Epithelial cell of prostate (primary cell): ENCODE measurements around the gene TMEM205.
"Not testable (repeated sequence)": the region's sequence is repeated elsewhere in the genome, so short reads cannot be mapped to it uniquely, and the experiment has no call there.

Source experiments
- DNase-seq: peaks from one replicate; pipeline ENCODE4 v3.0.0-alpha.2; 2011; ENCODE audit warnings: low read depth, low spot score
- H3K27ac ChIP-seq: fragments of 450-650 bp; 2 replicates; pipeline ENCODE4 v1.5.1; 2017; ENCODE audit warnings: mild to moderate bottlenecking

Gene TMEM205

GRCh38 chr19:11346104-11346940 is at the start of gene TMEM205, which contains the start of gene CCDC159:
Gene TMEM205, minus strand, starts transcription at chr19:11346268. Its CDS starts 649 bp downstream, at chr19:11345619.
Gene CCDC159, plus strand, starts transcription at chr19:11346519. Its CDS starts 88 bp downstream, at chr19:11346607.
- H3K27ac ChIP-seq: peak within 1 kb of the TSS; percentile 53
- peak; percentile 95 for DNase-seq

DNA sequence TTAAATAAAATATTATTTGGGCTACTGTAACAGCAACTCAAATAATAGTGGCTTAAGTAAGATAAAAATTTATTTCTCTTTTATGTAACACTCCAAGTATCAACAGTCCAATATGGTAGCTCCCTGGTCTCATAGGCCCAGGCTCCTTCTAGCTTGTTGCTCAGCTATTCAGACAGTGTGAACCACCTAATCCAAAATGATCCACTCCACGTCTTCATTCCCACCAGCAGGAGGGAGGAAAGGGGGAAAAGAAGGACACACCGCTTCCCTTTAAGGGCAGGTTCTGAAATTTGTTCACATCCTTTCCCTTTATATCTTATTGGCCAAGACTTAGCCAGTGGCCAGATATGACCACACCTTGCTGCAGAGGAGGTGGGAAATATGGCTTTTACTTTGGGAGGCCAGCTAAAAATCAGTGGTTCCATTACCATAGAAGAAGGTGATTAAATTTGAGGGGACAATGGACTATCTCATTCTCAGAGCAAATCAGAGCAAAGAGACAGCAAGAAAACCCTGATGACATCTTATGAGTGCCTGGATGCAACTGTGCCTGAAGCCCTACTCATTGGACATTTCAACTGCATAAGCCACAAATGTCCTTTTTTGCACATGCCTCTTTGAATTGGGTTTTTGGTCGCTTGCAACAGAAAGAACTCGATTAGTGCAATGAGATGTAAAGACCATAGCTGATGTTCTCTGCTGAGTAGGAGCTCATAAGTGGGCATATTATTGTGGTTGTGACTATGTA is 45.0 kb upstream of the TMEM205 start:
- DNase-seq: no peak
- no peak overlapping the region for H3K27ac ChIP-seq

DNA sequence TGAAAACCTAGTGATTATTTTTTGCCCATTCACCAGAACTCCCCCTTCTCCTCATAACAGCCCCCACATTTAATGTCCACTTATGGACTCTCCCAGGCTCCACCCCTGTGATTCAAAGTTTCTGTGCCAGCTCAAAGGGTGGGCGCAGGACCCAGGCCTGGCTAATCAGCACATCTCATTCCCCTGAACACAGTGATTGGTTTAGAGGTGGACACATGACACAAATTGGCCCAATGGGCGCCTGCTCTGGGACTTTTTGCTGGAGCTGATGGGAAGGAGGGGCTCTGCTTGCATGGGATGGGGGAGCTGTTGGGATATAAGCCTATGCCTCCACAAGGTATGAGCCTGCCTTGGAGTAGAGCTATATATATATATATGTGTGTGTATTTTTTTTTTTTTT is 44.3 kb upstream of the TMEM205 start:
- DNase-seq: no peak
- H3K27ac ChIP-seq: no peak overlapping the region

DNA sequence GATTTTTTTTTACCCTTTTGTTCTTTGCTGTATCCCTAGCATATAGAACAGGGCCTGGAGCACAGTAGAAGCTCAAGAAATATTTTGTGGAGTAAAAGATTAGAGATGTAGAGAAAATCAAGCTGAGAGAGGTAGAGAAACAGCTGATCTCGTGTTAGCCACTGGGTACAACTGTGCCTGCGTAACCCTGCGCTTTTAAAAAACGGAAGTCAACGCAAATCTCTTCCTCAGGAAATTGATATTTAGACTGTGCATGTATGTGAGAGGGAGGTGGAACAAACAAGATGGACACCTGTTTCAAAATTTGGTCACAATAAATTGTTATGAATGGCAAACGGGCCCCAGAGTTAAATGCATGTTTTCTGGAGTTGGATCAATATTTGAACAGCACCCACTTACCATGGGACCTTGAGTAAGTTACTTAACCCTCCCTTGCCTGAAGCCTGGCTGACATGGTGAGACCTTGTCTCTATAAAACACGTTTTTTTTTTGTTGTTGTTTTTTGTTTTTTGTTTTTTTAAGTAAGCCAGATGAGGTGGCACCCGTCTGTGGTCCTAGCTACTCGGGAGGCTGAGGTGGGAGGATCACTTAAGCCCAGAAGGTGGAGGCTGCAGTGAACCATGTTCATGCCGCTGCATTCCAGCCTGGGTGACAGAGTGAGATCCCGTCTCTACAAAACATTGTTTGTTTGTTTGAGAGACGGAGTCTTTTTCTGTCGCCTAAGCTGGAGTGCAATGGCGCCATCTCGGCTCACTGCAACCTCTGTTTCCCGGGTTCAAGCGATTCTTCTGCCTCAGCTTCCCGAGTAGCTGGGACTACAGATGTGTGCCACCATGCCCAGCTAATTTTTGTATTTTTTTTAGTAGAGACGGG is 41.3 kb upstream of the TMEM205 start:
- DNase-seq: no peak
- no peak overlapping the region for H3K27ac ChIP-seq

DNA sequence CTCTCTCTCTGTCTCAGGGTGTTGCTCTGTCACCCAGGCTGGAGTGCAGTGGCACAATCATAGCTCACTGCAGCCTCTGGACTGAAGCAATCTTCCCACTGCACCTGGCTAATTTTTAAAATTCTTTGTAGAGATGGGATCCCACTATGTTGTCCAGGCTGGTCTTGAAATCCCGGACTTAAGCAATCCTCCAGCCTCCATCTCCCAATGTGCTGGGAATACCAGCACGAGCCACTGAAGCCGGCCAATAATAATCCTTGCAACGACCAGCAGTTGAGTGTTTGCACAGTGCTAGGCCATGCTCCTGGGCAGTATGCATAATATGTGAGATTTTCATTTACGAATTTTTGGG is 38.7 kb upstream of the TMEM205 start:
- H3K27ac ChIP-seq: no peak overlapping the region
- DNase-seq: no peak

- DNase-seq: no peak
- no peak overlapping the region for H3K27ac ChIP-seq
Measured at GRCh38 chr19:11383706-11384048, 37.6 kb upstream of the TMEM205 start.

- no peak overlapping the region for H3K27ac ChIP-seq
- no peak for DNase-seq
Measured at GRCh38 chr19:11382898-11383705, 37.0 kb upstream of the TMEM205 start.

- H3K27ac ChIP-seq: peak overlapping the region; percentile 76
- DNase-seq: peak; percentile 78
Measured at GRCh38 chr19:11380653-11381537, 34.8 kb upstream of the TMEM205 start.

DNA sequence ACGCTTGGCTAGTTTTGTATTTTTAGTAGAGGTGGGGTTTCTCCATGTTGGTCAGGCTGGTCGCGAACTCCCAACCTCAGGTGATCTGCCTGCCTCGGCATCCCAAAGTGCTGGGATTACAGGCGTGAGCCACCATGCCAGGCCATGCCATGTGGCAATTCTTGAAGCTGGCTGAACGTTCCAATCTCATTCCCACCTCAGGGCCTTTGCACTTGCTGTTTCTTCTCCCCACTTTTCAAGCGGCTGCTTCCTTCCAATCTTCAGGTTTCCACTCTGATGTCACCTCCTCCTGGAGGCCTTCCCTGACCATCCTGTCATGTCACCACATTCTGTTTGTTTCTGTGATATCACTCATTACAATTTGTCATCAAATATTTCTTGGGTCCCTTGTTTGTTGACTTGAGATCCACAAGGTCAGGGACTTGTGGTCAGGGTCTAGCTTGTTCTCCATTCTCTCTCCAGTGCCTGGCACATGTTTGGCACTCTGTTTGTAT is 33.8 kb upstream of the TMEM205 start:
- DNase-seq: no peak
- no peak overlapping the region for H3K27ac ChIP-seq

DNA sequence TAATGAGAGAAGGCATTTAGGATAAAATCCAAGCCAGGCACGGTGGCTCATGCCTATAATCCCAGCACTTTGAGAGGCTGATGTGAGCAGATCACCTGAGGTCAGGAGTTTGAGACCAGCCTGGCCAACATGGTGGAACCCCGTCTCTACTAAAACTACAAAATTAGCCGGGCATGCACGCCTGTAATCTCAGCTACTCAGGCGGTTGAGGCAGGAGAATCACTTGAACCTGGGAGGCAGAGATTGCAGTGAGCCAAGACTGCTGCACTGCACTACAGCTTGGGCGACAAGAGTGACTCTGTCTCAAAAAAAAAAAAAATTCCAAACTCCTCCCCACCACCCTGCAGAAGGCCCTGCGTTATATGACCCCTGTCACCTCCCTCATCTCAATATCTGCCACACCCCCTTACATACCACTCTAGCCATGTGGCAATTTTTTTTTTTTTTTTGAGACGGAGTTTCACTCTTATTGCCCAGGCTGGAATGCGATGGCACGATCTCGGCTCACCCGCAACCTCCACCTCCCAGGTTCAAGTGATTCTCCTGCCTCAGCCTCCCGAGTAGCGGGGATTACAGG is 33.3 kb upstream of the TMEM205 start:
- not testable (repeated sequence) for DNase-seq

GRCh38 chr19:11378319-11379189 is 32.5 kb upstream of the TMEM205 start:
- H3K27ac ChIP-seq: peak overlapping the region; percentile 90
- peak; percentile 63 for DNase-seq

More for the DNA sequence above, 33.3 kb upstream of the TMEM205 start:
- H3K27ac ChIP-seq: peak overlapping the region; percentile 90

- H3K27ac ChIP-seq: peak overlapping the region; percentile 90
Measured at GRCh38 chr19:11377756-11378155, 31.7 kb upstream of the TMEM205 start.

DNA sequence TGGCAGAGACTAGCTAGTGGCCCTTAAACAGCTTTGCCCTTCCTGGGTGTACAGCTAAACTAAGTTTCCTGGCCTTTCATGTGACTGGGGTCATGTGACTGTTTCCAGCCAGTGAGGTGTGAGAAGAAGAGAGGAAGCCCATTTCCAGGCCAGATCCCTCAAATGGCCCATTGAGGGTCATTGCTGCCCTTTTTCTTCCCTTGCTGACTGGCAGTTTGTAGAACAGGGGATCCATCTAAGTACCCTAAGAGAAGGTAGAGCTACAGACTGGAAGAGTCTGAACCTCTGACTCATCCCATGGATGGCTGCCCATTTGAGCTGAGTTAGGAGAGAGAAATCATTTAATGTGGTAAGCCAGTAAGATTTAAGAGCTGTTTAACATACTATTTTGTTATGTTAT is 31.2 kb upstream of the TMEM205 start:
- DNase-seq: no peak
- H3K27ac ChIP-seq: peak overlapping the region; percentile 90

More at GRCh38 chr19:11377756-11378155, 31.7 kb upstream of the TMEM205 start:
- no peak for DNase-seq

DNA sequence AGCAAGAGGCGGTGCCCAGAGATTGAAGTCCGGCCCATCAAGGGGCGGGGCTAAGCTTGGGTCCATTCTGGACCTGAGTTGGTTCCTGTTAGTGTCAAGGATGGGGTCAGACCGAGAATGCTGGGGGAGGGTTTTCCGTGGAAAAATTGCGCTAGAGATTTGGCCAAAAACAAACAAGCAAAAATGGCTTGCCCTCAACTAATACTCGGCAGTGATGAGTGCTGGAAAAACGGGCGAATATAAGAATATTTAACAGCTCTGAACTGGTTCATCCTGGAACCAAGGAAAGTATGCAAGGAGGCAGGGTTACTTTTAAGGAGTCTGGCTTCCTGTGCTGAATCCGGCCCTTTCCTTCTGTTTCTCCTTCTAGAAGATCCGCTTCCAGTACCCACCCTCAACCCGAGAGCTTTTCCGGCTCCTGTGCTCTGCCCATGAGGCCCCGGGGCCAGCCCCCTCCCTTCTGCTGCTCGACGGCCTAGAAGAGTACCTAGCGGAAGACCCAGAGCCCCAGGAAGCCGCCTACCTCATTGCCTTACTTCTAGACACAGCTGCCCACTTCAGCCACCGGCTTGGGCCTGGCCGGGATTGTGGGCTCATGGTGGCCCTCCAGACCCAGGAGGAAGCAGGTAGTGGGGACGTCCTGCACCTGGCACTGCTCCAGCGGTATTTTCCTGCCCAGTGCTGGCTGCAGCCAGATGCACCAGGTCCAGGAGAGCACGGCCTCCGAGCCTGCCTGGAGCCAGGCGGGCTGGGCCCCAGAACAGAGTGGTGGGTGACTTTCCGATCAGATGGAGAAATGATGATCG is 29.3 kb upstream of the TMEM205 start:
- peak overlapping the region; percentile 90 for H3K27ac ChIP-seq
- no peak for DNase-seq

GRCh38 chr19:11374433-11375142 is 28.5 kb upstream of the TMEM205 start, which contains the start of gene SWSAP1:
Gene SWSAP1, plus strand, starts transcription at chr19:11374666. Its CDS starts 15 bp downstream, at chr19:11374681.
- peak within 1 kb of the TSS; percentile 90 for H3K27ac ChIP-seq
- DNase-seq: peak; percentile 97
